VCaP (cell line): ENCODE results near the gene CDCP2.

Source experiments
- H3K27ac ChIP-seq: fragments of 450-650 bp; 2 replicates; pipeline ENCODE4 v1.5.1; 2017
- CTCF ChIP-seq: fragments of 450-650 bp; conservative IDR thresholded peaks from 2 replicates; pipeline ENCODE4 v1.5.1; 2017; ENCODE audit warnings: mild to moderate bottlenecking, moderate library complexity

CDCP2 gene

GRCh38 chr1:54118704-54119103 is 34.1 kb downstream of the CDCP2 start:
- no peak for TF ChIP-seq CTCF
- H3K27ac ChIP-seq, result no peak overlapping the region

- no peak for TF ChIP-seq CTCF
- H3K27ac ChIP-seq, result no peak overlapping the region
Measured at GRCh38 chr1:54117815-54118563, 34.8 kb downstream of the CDCP2 start.

- no peak overlapping the region for H3K27ac ChIP-seq
- TF ChIP-seq CTCF, result no peak
Measured at GRCh38 chr1:54115520-54115919, 37.3 kb downstream of the CDCP2 start.

- TF ChIP-seq CTCF, result no peak
- no peak overlapping the region for H3K27ac ChIP-seq
Measured at GRCh38 chr1:54114955-54115354, 37.8 kb downstream of the CDCP2 start.

GRCh38 chr1:54114001-54114400 is 38.8 kb downstream of the CDCP2 start:
- TF ChIP-seq CTCF, result no peak
- no peak overlapping the region for H3K27ac ChIP-seq

- no peak for TF ChIP-seq CTCF
Measured at GRCh38 chr1:54112705-54113368, 40.0 kb downstream of the CDCP2 start.

GRCh38 chr1:54112027-54112426 is 40.8 kb downstream of the CDCP2 start:
- H3K27ac ChIP-seq, result no peak overlapping the region

More at GRCh38 chr1:54112705-54113368, 40.0 kb downstream of the CDCP2 start:
- H3K27ac ChIP-seq, result no peak overlapping the region

More at GRCh38 chr1:54112027-54112426, 40.8 kb downstream of the CDCP2 start:
- no peak for TF ChIP-seq CTCF
